Fibroblast of lung (primary cell): ENCODE results near the gene TRIM72.

Source experiments
- EZH2 ChIP-seq: IDR thresholded peaks from 2 replicates; pipeline ENCODE4 v1.5.1; 2012; ENCODE audit warnings: low read length, control low read depth, mild to moderate bottlenecking; ENCODE audit errors: missing control alignments
- TF ChIP-seq, protein P1 (sequence below), 2 donors: IDR thresholded peaks in 1 of 2; conservative IDR thresholded peaks in 1 of 2; 1 replicate in 1 of 2; 2 replicates in 1 of 2; pipeline ENCODE4 v1.5.1; 2011 to 2012; ENCODE audit warnings: low read length in 2 of 2, control low read depth in 1 of 2, inconsistent platforms in 1 of 2, low read depth in 1 of 2, mild to moderate bottlenecking in 1 of 2

DNA sequence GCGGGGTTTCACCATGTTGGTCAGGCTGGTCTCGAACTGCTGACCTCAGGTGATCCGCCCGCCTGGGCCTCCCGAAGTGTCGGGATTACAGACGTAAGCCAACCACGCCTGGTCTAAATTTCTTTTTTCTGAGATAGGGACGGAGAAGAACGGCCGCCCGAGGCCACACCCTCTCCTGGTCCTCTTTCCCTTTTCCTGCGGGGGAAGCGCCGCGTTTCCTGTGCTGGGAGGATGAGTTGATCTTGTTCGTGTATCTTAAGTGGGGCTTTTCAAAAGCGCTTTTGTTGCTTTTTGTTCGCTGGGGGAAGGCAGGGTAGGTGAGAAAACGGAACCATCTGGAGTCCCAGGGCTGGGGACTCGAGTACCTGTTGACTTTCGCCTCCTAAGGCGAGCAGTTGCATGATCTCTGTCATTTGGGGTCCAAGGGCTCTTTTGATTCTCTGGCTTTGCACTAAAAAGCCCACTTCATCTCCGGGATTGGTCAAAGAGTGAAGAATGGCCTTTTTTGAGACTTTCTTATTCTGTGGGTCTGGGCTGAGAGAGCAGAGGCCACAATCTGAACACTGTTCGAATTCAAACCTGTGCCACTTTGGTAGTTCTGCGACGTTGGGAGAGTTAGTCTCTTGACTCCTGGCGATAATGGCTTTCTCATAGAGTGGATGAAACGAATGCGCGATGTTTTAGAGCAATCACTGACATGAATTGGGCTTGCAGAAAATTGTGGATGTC, 32.7 kb upstream of the TRIM72 start:
- TF ChIP-seq, protein P1, sequence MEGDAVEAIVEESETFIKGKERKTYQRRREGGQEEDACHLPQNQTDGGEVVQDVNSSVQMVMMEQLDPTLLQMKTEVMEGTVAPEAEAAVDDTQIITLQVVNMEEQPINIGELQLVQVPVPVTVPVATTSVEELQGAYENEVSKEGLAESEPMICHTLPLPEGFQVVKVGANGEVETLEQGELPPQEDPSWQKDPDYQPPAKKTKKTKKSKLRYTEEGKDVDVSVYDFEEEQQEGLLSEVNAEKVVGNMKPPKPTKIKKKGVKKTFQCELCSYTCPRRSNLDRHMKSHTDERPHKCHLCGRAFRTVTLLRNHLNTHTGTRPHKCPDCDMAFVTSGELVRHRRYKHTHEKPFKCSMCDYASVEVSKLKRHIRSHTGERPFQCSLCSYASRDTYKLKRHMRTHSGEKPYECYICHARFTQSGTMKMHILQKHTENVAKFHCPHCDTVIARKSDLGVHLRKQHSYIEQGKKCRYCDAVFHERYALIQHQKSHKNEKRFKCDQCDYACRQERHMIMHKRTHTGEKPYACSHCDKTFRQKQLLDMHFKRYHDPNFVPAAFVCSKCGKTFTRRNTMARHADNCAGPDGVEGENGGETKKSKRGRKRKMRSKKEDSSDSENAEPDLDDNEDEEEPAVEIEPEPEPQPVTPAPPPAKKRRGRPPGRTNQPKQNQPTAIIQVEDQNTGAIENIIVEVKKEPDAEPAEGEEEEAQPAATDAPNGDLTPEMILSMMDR (conservative IDR thresholded peaks at IDR 0.05 in 1 of 2, IDR thresholded peaks at IDR 0.05 in 1 of 2; ENCODE audit: low read depth in 1 of 2, low read length in 2 of 2), result no peak
- TF ChIP-seq EZH2, result no peak
